Renal cortical epithelial cell (primary cell): ENCODE measurements around the gene TCF23. TPM values are rescaled to one million over a fixed set of nuclear protein-coding genes. Genes with fewer than 3 reads are reported as not detected.
"Not testable (repeated sequence)": the region's sequence is repeated elsewhere in the genome, so short reads cannot be mapped to it uniquely, and the experiment has no call there.

Experiments
- DNase-seq: peaks from one replicate; pipeline ENCODE4 v3.0.0-alpha.2; 2011; ENCODE audit warnings: low read depth
- total RNA-seq: library from RNA; depleted of rRNA; stranded (reverse); fragments of >200 nt; gene quantifications from 2 replicates; pipeline ENCODE4 v1.2.3, GENCODE V29; 2014

TCF23 gene
- total RNA-seq, 1 donor from 2014 or later: not detected

DNA sequence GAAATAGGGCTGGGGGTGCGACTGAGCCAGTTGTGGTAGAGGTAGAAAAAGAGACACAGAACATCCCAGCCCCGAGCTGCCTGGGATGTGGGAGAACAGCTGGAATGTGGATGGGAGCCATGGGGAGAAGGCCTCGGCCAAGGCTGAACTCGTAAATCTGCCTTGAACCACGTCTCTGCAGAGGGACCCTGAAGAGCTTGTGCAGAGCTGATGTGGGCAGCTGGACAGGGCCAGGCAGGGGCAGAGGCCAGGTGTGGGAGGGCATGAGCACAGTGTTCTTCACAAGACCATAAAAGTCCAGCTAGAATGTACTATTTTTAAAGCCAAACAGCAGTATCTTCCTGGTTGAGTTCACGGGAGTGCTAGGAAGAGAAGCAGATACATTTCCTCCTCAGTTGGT lies 5.7 kb downstream of the TCF23 start:
- no peak for DNase-seq

DNA sequence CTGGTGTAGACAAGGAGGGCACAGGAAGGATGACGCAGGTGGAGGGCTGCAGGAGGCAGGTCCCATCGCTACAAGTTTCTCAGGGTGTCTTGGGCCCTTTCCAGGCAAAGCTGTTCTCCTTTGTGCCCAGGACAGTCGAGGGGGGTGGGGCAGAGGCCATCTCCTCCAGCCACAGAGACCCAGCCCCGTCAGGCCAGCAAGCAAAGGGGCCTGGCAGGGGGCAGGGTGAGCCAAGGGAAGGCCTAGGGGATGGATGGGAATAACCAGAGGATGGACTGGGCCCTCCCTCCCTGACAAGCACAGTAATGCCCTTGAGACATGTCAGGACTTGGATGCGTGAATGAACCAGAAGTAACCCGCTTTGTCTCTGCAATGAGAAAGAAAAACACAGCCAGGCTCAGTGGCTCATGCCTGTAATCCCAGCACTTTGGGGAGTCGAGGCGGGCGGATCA lies 6.3 kb downstream of the TCF23 start:
- no peak for DNase-seq

DNA sequence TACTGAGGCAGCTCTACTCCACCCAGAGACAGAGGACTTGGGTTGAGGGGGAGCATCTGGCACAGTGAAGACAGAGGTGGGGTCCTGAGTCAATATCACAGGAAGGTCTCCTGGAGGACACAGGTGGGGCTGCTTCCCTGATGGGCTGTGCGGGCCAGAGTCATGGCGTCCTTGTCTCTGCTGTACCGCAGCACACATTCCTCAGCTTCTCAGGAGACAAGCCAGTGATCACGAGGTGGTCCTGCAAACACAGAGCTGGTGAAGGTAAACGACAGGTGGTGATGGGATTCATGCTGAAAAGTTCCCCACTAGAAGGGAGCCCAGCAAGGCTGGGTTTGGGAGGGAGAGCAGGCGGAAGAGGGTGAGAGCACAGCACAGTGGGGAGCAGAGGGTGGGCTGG lies 9.7 kb downstream of the TCF23 start:
- DNase-seq: no peak

DNA sequence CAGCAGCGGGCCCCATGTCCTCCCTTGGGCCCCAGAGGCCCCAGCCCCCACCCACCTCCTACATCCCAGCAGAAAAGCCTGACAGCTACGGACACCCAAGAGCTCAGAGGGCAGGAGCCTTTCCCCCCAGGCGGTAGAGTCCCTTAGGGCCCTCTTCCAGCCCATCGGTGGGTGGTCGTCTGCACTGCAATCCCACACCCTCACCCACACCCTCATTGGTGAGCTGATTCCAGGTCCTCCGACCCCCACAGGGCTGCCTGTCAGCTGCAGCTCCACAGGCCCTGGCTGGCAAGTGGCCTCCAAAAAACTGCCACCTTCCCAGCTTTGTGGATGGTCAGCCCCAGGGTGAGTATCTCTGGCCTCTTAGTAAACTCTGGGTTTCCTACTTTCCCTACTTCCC lies 10.5 kb downstream of the TCF23 start:
- DNase-seq: no peak

DNA sequence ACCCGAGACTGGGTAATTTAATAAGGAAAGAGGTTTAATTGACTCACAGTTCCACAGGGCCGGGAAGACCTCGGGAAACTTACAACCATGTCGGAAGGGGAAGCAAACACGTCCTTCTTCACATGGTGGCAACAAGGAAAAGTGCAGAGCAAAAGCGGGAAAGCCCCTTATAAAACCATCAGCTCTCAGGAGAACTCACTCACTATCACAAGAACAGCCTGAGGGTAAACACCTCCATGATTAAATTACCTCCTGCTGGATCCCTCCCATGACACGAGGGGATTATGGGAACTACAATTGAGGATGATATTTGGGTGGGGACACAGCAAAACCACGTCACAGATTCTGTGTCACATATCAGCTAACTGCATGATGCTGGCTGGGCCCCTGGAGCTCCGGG lies 11.4 kb downstream of the TCF23 start:
- DNase-seq: no peak

DNA sequence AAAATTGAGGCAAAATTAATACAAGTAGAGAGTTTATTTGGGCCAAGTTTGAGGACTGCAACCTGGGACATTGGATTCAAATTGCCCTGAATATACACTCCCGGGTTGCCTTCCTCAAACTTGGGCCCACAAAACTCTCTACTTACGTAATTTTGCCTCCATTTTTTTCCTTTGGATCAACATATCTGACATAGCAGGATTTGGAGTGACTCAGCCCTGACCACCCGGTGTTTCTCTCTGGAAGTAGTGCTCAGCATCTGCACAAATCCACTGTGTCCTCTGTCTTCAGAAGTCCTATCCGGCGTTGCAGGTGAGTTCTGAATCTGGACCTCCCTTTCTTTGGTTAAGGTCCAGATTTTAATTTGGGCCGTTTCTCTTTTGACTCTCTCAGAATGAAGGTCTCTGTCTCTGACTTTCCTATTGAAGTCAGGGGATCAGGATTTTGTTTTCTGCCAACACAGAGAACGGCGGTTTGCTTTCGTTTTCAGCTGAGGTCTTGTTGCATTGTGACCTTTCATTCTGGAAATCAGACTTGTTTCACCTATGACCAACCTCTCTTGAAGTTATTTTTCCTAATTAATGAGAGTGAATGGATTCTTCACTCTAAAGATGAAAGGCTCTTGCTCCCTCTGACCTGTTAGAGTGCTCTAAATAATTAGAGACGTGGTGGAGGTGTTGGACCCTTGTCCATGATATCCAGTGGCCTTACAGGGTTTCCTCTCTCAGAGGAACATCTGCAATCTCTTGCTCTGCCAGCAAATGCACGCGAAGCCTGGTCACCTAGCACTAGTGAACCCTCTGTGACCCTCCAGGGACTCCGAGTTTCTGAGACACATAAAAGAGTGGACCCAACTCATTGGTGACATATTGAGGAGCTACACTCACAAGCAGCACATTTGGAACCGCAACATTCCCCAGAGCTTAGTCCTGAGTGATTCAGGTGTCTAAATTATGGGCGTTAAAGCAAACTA lies 13.6 kb downstream of the TCF23 start:
- no peak for DNase-seq

DNA sequence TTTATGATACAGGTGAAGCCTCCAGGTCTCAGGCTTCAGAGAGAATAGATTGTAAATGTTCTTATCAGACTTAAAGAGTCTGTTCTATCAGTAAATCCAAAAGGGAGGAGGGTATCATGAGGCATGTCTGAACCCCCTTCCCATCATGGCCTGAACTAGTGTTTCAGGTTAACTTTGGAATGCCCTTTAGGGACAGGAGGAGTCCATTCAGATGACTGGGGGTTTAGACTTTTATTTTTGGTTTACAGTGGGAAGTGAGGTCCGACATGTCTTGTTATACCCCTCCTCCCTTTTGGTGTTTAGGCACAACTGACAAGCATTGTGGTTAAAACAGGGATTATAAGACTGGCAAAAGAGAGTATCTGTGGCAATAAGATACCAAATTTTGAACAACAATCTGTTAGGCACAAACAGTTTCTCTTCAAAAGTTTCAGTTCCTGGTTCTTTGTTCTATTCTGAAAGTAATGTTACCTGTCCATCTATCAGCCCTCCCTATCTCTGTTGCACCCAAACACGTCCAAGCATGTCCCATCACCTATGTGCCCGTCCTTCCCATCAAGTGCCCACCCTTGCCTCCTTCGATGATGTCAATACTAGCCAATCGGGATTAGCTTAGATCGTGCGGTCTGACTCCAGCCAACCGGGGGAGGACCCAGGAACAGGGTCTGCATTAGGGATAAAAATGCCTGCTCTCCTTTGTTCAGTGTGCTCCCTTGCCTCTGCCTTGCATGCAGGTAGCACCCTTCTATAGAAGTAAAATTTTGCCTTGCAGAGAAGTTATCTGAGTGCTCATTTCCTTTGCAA lies 16.4 kb downstream of the TCF23 start:
- no peak for DNase-seq

DNA sequence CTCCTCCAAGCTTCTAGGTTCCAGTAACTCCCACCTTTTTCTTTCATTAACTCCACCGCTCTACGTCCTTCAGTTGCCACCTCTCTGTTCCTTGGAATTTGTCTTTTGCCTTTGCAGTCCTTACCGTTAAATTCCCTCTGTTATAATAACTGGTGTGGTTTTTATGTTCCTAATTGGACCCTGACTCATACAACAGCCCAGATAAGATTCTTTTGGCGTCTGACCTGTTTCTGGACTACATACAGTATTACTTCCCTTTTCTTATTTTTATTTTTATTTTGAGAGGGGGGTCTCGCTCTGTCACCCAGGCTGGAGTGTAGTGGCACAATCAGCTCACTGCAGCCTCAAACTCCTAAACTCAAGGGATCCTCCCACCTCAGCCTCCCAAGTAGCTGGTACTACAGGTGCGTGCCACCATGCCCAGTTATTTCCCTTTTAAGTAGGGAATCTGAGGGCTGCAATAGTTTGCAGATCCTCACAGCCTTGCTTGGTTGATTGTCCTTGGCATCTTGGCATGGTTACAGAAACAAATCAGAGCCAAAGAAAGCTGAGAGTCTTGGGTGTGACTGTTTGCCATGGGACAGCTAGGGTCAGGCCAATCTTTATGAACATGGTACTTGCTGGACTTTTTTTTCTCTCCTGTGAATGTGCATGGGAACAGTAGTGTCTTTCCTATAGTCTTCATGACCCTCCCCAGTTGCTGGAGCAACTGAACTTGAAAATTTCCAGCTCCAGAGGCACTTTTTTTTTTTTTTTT lies 22.0 kb downstream of the TCF23 start:
- peak; percentile 12 for DNase-seq

DNA sequence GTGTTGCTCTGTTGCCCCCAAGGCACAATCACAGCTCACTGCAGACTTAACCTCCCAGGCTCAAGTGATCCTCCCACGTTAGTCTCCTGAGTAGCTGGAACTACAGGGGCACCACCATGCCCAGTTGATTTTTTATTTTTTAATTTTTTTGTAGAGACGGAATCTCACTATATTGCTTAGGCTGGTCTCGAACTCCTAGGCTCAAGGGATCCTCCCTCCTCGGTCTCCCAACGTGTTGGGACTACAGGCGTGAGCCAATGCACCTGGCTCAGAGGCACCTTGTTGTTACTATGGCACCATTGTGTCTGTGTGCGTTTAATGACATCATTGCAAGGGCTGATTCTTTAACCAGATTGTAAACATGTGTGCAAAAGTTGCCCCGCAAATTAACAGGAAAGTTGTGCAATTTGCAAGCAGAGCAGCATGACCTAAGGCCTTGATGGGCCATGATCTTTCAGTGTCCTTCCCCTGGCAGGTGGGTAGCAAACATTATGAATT lies 22.6 kb downstream of the TCF23 start:
- no peak for DNase-seq

DNA sequence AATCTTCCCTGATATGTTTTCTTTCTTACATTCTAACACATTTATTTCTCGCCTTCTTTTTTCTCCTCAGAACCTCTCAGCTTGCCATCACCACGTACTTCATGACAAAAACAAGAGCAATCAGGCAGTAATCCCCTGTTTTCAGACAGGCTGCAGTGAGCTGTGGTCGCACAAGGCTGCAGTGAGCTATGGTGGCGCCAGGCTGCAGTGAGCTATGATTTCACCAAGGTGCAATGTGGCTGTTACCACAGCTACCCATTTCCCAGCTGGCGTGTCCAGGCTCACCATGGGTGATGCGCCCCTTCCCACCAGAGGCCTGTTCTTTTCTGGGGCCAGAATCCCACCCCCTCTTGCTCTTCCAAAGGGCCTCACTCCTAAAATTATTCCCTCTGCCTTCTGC lies 25.8 kb downstream of the TCF23 start:
- no peak for DNase-seq

DNA sequence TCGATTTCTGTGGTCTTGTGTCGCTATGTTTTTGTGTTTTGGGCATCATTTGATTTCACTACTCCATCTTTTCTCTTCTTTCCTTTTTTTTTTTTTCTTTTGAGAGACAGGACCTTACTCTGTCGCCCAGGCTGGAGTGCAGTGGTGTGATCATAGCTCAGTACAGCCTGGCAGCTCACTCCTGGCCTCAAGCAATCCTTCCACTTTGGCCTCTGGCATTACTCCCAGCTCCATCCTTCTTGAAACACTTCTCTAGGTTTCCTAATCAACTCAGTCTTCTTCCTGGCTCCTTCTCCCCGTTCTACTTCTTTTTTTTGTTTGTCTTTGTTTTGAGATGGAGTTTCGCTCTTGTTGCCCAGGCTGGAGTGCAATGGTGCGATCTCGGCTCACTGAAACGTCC lies 26.5 kb downstream of the TCF23 start:
- DNase-seq: no peak

DNA sequence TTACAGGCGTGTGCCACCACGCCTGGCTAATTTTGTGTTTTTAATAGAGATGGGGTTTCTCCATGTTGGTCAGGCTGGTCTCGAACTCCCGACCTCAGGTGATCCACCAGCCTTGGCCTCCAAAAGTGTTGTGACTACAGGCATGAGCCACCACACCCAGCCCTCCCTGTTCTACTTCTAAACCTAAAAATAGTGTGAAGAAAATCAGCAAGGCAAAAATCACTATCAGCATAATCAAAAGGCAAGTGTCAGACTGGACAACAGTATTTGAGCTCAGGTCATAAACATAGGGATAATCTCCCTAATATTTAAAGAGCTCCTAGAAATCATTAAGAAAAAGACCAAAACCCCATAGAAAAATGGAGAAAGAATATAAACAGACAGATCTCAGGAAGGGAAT lies 27.0 kb downstream of the TCF23 start:
- DNase-seq: not testable (repeated sequence)

DNA sequence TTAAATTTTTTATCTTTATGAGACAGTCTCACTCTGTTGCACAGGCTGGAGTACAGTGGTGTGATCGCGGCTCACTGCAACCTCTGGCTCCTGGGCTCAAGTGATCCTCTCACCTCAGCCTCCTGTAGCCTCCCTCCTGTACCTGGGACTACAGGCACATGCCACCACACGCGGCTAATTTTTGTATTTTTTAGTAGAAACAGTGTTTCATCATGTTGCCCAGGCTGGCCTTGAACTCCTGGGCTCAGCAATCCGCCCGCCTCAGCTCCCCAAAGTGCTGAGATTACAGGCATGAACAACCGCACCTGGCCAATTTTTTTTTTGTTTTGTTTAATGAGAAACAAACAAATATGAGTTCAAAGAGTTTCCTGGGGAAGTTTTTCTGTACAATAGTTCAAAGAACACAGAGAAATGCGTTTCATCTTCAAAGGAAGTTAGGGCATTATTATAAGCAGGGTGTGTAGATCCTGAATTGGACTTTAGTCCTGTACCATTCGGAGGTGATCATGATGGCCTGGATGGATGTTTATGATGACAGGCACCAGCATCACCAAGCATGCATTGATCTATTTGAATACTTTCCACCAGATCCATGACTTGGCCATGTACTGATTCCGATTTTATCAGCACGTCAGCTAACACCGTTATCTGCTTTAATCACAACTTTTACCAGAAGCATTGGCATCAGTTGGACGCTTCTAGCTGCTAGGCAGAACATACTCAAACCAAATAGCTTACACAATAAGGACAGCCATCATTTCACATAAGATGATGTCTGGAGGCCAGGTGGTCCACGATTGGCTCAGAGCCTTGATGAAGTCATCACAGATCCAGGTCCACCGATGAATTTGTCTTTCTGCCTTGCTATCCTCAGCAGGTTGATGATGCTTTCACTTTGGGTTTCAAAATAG lies 28.9 kb downstream of the TCF23 start:
- no peak for DNase-seq

DNA sequence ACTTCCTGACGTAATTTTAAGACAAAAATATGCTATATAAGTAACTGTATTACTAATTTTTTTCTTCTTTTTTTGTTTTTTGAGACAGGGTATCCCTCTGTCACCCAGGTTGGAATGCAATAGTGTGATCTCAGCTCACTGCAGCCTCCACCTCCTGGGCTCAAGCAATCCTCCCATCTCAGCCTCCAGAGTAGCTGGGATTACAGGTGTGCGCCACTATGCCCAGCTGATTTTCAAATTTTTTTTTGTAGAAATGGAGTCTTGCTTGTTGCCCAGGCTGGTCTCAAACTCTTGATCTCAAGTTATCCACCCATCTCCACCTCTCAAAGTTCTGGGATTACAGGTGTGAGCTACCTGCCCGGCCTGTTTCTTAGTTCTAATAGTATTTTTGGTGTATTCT lies 29.7 kb downstream of the TCF23 start:
- no peak for DNase-seq

DNA sequence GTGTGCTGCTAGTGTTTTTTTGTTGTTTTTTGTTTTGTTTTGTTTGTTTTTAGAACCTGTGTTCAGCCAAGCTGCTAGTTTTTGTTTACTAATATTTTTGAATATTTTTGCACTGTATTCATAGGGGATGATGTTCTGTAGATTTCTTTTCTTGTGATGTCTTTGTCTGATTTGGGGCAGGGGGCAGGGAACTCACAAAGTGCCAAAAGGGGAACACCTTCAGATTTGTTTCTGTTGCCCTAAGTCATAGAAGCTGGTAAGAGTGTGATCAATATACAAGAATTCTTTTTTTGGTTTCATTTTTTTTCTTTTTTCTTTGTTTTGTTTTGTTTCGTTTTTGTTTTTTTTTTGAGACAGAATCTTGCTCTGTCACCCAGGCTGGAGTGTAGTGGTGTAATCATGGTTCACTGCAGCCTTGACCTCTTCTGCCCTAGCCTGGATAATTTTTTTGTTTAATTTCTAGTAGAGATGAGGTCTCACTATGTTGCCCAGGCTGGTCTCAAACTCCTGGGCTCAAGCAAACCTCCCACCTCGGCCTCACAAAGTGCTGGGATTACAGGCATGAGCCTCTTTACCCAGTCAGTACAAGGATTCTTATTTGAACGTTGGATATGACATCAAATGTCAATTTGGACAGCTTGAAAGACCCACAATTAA lies 30.7 kb downstream of the TCF23 start:
- no peak for DNase-seq

DNA sequence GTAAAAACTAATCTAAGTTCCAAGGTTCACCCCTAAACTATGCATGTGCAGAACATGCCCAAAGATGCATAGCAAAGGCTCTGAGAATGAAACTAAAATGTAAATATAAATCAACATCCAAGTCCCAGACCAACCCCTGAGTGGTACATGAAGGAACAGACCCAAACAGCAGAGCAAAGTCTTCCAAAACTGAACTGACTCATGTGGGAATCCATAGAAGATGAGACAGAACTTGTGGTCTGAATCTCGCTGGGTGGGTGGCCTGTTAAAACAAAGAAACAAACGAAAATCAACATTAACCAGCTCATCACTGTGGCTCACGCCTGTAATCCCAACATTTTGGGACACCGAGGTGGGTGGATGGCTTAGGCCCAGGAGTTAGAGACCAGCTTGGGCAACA lies 33.5 kb downstream of the TCF23 start:
- DNase-seq: no peak

DNA sequence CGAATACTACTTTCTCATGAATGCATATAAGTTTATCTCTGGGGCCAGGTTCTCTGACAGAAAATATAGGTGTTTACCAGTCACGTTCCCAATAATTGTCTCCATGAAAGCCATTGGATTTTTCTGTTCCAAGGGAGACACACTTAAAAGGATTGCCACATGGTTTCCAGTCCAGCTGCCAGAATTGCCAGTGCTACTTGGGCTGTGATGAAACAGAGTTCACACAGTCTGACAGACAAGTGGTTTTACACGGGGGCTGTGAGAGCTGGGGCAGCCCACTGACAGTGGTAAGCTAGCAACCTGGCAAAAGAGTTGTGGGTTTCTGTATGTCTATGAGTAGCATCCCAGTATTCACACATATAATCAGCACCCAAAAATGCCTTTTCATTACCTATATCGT lies 35.3 kb downstream of the TCF23 start:
- DNase-seq: no peak

DNA sequence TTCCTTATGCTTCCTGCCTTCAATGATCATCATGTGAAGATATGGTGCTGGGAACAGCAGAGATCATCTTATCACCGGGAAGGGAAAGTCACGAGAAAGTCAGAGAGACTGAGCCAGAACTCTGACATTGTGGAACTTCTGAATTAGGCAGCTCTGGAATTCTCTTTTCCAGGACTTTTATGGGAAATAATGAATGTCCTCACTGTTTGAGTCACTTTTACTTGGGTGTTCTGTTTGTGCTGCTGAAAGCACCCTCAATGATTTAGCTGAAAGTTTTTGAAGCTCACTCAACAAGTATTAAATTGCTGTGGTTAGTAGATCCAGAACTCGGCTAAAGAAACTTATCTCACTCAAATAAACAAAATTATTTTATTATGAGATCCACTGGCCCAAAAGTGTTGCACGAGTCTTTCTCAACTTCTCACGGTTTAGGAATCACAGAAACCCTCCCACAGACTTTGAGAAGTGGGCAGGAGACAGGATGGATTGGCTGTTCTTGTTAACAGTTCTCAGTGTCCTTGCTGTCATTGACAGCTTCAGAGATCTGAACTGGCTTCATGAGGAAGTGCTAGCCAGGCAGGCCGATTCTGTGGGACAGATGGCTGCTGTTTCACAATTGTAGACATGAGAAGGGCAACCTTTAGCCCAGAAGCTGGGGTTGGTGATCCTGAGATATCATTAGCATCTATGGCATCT lies 36.7 kb downstream of the TCF23 start:
- DNase-seq: no peak

DNA sequence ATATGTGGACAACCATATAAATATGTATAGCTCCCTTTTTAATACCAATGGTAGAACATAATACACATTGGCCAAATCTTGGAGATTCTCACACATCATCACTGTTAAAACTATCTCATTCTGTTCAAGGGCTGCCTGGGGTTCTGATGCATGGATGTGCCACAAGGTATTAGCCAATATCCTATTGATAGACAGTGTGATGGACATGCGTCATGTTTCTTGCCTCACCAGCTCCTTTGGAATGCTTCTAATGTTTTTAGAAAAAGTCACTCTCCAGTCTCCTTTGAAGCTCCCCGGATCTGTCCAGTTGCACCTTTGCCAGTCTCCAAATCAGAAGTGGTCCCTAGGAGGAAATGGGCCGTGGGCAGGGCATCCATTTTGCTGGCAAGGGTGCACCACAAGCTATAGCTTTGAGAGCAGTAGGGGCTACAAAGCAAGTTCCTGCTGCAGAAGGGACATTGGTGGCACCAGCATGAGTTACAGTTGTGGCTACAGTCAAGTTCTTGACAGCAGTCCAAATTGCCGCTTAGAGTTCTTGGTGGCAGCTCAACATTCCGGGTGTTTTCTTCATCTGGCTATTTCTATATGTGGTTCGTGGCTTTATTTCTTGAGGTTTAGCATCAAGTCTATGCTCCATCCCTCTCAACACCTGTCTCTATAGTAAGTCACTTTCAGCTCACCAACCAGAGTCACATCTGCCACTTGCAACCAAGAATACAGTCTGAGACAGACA lies 38.0 kb downstream of the TCF23 start:
- DNase-seq: no peak
